GM23248 (cell line): Measurements from ENCODE around the gene SYT3.

ENCODE experiments used
- EZH2 ChIP-seq: fragments of 200-600 bp; sonication (generic); IDR thresholded peaks from 2 replicates; pipeline ENCODE4 v1.6.1; 2018; ENCODE audit warnings: antibody characterized with exemption, mild to moderate bottlenecking; ENCODE audit not compliant: insufficient read depth, poor library complexity, severe bottlenecking
- EZH2phosphoT487 ChIP-seq: fragments of 200-600 bp; sonication (generic); IDR thresholded peaks from 2 replicates; pipeline ENCODE4 v1.6.1; 2018; ENCODE audit warnings: antibody characterized with exemption, moderate library complexity, mild to moderate bottlenecking, low read depth; ENCODE audit not compliant: insufficient read depth

DNA sequence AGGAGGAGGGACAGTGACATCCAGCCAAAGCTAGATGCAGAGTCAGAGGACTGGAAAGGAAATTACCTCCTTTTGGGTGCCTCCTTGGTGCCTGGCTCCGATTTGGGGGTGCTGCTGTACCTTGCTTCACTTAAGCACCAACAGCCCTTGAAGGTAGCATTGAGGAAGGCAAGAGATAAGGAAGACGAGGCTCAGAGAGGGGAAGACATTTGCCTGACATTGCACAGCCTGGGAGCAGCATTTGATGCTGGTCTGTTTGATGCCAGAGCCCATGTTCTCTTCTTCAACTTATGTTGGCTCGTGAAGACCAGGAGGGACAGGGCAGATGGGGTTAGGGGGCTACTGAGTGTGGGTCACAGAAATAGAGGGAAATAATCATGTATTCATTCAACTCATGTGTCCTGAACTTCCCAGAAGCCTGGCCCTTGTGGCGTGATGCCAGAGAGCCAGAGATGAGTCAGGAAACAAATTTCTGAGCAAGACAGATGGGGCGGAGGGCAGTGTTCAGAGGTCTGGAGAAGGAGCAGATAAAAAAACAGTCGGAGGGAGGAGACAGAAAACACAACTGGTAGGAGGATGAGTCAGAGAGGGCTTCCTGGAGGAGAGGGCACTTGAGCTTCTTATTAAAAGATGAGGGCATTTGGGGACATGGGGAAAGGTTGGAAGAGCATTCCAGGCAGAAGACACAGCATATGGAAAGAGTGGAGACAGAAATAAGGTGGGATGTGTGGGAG lies 6.6 kb upstream of the SYT3 start:
- TF ChIP-seq EZH2phosphoT487 (no peak), EZH2 (no peak)
